Measurements from ENCODE around the gene KIF5C.

Gene KIF5C

GRCh38 chr2:149059822-149060221, 184.8 kb downstream of the KIF5C start:
- Histone ChIP-seq H3K79me2 (ENCODE audit: insufficient read depth, low read length) (no peaks in the 10 kb centered on the region), H3K27me3 (ENCODE audit: insufficient read depth, low read length, poor library complexity, severe bottlenecking) (no peaks in the 10 kb centered on the region), H3K4me2 (ENCODE audit: low read depth, low read length, poor library complexity, severe bottlenecking) (no peak overlapping the region), H3K4me1 (ENCODE audit: insufficient read depth, low read length, poor library complexity, severe bottlenecking) (no peaks in the 10 kb centered on the region), H3K36me3 (ENCODE audit: insufficient read depth, low read length) (no peaks in the 10 kb centered on the region), H3K9me3 (ENCODE audit: insufficient read depth, low read depth, low read length) (no peaks in the 10 kb centered on the region), H3F3A (ENCODE audit: low read depth) (no peaks in the 10 kb centered on the region), H3K4me3 (ENCODE audit: low read length, poor library complexity, severe bottlenecking) (no peak overlapping the region), H2AFZ (ENCODE audit: low read length) (no peak overlapping the region), H3K9ac (ENCODE audit: low read depth, low read length, poor library complexity, severe bottlenecking) (no peak overlapping the region), H3K9me2 (replicated peaks; ENCODE audit: low read depth, low read length) (no peaks in the 10 kb centered on the region), H4K20me1 (ENCODE audit: insufficient read depth, low read length, poor library complexity, severe bottlenecking) (no peaks in the 10 kb centered on the region)
- TF ChIP-seq CTCF (conservative IDR thresholded peaks at IDR 0.05; ENCODE audit: low read length) = no peak
- no peak for TF ChIP-seq EZH2phosphoT487 (IDR thresholded peaks at IDR 0.05; ENCODE audit: borderline replicate concordance)

GRCh38 chr2:149061133-149061745, 186.2 kb downstream of the KIF5C start:
- Histone ChIP-seq H3K9me2 (replicated peaks; ENCODE audit: low read depth, low read length) (no peaks in the 10 kb centered on the region), H3K4me2 (ENCODE audit: low read depth, low read length, poor library complexity, severe bottlenecking) (no peak overlapping the region), H3K9ac (ENCODE audit: low read depth, low read length, poor library complexity, severe bottlenecking) (no peak overlapping the region), H3F3A (ENCODE audit: low read depth) (no peaks in the 10 kb centered on the region), H3K4me3 (ENCODE audit: low read length, poor library complexity, severe bottlenecking) (no peak overlapping the region), H3K4me1 (ENCODE audit: insufficient read depth, low read length, poor library complexity, severe bottlenecking) (no peaks in the 10 kb centered on the region), H3K27me3 (ENCODE audit: insufficient read depth, low read length, poor library complexity, severe bottlenecking) (no peaks in the 10 kb centered on the region), H3K79me2 (ENCODE audit: insufficient read depth, low read length) (no peaks in the 10 kb centered on the region), H4K20me1 (ENCODE audit: insufficient read depth, low read length, poor library complexity, severe bottlenecking) (no peaks in the 10 kb centered on the region), H3K36me3 (ENCODE audit: insufficient read depth, low read length) (no peaks in the 10 kb centered on the region), H3K9me3 (ENCODE audit: insufficient read depth, low read depth, low read length) (no peaks in the 10 kb centered on the region), H2AFZ (ENCODE audit: low read length) (no peak overlapping the region)
- TF ChIP-seq EZH2phosphoT487 (IDR thresholded peaks at IDR 0.05; ENCODE audit: borderline replicate concordance) = no peak
- TF ChIP-seq CTCF (conservative IDR thresholded peaks at IDR 0.05; ENCODE audit: low read length) = no peak

- H2AFZ ChIP-seq (ENCODE audit: low read length) = no peak overlapping the region
- H3K79me2 ChIP-seq (ENCODE audit: insufficient read depth, low read length) = no peaks in the 10 kb centered on the region
- no peak for TF ChIP-seq CTCF (conservative IDR thresholded peaks at IDR 0.05; ENCODE audit: low read length)
- no peak for TF ChIP-seq EZH2phosphoT487 (IDR thresholded peaks at IDR 0.05; ENCODE audit: borderline replicate concordance)
- no peaks in the 10 kb centered on the region for H4K20me1 ChIP-seq (ENCODE audit: insufficient read depth, low read length, poor library complexity, severe bottlenecking)
- H3K4me3 ChIP-seq (ENCODE audit: low read length, poor library complexity, severe bottlenecking) = no peak overlapping the region
- no peak overlapping the region for H3K4me2 ChIP-seq (ENCODE audit: low read depth, low read length, poor library complexity, severe bottlenecking)
- no peaks in the 10 kb centered on the region for H3K9me2 ChIP-seq (replicated peaks; ENCODE audit: low read depth, low read length)
- H3K36me3 ChIP-seq (ENCODE audit: insufficient read depth, low read length) = no peaks in the 10 kb centered on the region
- no peak overlapping the region for H3K9ac ChIP-seq (ENCODE audit: low read depth, low read length, poor library complexity, severe bottlenecking)
- no peaks in the 10 kb centered on the region for H3K27me3 ChIP-seq (ENCODE audit: insufficient read depth, low read length, poor library complexity, severe bottlenecking)
- H3F3A ChIP-seq (ENCODE audit: low read depth) = no peaks in the 10 kb centered on the region
- H3K4me1 ChIP-seq (ENCODE audit: insufficient read depth, low read length, poor library complexity, severe bottlenecking) = no peaks in the 10 kb centered on the region
- H3K9me3 ChIP-seq (ENCODE audit: insufficient read depth, low read depth, low read length) = no peaks in the 10 kb centered on the region
Measured at GRCh38 chr2:149062531-149062930, 187.5 kb downstream of the KIF5C start.
